ENCODE measurements around the gene CDC42.

- TF ChIP-seq RAD21 (CRISPR knock-in tag; IDR thresholded peaks at IDR 0.05) (no peak), FOSL2 (CRISPR knock-in tag; IDR thresholded peaks at IDR 0.05) (no peak), RBM22 (optimal IDR thresholded peaks at IDR 0.05; ENCODE audit: low read length) (no peak), ZNF431 (CRISPR knock-in tag; IDR thresholded peaks at IDR 0.05; ENCODE audit: borderline replicate concordance, low read depth) (no peak), ADNP (CRISPR knock-in tag; IDR thresholded peaks at IDR 0.05) (no peak), MEIS2 (CRISPR knock-in tag; IDR thresholded peaks at IDR 0.05) (no peak), ZNF619 (CRISPR knock-in tag; IDR thresholded peaks at IDR 0.05) (no peak), SMAD3 (CRISPR knock-in tag; IDR thresholded peaks at IDR 0.05) (no peak), SRF (IDR thresholded peaks at IDR 0.05; ENCODE audit: low read depth, low read length) (no peak)
- TF ChIP-seq, protein P1, sequence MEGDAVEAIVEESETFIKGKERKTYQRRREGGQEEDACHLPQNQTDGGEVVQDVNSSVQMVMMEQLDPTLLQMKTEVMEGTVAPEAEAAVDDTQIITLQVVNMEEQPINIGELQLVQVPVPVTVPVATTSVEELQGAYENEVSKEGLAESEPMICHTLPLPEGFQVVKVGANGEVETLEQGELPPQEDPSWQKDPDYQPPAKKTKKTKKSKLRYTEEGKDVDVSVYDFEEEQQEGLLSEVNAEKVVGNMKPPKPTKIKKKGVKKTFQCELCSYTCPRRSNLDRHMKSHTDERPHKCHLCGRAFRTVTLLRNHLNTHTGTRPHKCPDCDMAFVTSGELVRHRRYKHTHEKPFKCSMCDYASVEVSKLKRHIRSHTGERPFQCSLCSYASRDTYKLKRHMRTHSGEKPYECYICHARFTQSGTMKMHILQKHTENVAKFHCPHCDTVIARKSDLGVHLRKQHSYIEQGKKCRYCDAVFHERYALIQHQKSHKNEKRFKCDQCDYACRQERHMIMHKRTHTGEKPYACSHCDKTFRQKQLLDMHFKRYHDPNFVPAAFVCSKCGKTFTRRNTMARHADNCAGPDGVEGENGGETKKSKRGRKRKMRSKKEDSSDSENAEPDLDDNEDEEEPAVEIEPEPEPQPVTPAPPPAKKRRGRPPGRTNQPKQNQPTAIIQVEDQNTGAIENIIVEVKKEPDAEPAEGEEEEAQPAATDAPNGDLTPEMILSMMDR (CRISPR knock-in tag; IDR thresholded peaks at IDR 0.05): no peak
These were observed 21.1 kb upstream of the CDC42 start for GRCh38 chr1:22031214-22031962.

Measured in HepG2 (cell line).